GM19099 (cell line): ENCODE measurements around the gene BTNL8.

Experiments
- POLR2A ChIP-seq: IDR thresholded peaks from 3 replicates; pipeline ENCODE4 v1.6.1; 2011; ENCODE audit warnings: low read depth; ENCODE audit not compliant: insufficient read length; ENCODE audit errors: extremely low read depth

Gene BTNL8

DNA sequence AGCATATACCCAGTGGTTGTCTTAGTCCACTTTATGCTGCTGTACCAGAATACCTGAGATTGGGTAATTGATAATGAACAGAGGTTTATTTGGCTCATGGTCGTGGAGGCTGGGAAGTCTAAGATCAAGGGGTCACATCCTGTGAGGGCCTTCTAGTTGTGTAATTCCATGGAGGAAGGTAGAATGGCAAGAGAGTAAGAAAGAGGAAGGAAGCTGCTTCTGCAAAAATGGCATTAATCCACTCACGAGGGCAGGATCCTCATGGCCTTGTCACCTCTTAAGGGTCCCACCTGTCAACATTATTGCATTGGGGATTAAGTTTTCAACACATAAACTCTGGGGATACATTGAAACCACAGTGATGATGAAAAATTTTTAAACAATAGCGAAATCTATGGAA lies 17.0 kb downstream of the BTNL8 start:
- no peak for TF ChIP-seq POLR2A

DNA sequence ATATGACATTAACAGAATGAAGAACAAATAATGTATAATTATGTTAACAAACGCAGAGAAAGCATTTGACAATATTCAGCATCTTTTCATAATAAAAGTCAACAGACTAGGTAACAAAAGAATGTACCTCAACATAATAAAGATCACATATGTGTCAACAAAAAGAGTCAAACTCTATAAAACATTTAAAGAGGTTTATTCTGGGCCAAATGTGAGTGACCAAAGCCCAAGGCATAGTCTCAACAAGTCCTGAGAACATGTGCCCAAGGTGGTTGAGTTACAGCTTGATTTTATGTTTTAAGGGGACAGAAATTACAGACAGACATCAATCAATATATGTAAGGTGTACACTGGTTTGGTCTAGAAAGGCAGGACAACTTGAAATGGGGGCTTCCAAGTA lies 19.4 kb downstream of the BTNL8 start:
- no peak for TF ChIP-seq POLR2A

DNA sequence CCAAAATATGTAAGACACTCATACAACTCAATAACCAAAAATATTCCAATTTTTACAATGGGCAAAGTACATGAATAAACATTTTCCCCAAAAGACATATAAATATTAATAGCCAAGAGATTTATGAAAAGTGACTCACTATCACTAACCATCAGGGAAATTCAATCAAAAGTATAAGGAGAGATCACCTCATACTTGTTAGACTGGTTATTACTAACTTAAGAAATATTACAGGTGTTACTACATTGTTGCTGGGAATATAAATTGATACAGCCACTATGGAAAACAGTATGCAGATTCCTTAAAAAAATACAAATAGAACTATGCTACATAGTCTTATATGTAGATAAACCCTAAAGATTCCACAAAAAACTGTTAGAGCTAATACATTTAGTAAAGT lies 21.8 kb downstream of the BTNL8 start:
- TF ChIP-seq POLR2A, result no peak

DNA sequence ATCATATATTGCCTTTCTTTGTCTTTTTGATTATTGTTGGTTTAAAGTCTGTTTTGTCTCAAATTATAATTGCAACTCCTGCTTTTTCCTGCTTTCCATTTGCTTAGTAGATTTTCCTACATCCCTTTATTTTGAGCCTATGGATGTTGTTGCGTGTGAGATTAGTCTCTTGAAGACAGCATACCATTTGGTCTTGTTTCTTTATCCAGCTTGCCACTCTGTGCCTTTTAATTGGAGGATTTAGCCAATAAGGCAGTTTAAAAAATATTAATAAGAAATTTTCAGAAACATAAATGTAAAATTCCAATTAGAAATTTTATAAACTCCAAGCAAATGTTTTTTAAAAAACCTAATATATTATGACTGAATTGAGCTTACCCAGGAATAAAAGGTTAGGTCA lies 24.0 kb downstream of the BTNL8 start:
- TF ChIP-seq POLR2A, result no peak

DNA sequence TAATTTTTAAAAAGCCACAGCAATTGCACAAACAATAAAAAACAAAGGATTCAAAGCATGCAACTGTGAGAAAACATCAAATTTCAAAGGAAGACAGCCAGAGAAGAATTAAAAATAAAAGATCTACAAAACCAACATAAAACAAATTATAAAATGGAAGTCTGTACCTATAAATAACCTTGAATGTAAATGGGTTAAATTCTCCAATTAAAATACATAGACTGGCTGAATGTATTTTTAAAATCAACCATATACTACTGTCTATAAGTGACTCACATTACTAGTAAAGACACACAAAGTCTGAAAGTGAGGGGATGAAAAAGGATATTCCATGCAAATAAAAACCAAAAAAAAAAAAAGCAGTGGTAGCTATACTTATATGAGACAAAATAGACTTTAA lies 33.7 kb downstream of the BTNL8 start:
- TF ChIP-seq POLR2A, result no peak

DNA sequence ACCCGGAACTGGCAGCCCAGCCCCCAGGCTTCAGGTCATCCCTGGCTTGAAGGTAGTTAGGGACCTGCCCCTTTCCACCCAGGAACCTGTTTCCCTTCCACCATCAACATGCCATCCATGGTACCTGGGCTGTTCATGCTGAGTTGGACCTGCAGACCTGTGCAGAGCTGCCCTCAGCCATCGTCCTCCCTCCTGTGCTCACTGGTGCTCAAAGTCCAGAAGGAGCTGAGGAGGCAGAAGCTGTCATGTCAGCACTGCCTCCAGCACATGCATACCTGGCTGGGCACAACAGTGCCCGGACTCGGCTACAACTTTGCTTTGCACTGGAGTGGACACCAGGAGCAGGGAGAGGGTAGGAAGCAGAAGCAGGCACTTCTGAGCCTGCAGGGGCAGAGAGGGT lies 36.2 kb downstream of the BTNL8 start:
- TF ChIP-seq POLR2A, result no peak

DNA sequence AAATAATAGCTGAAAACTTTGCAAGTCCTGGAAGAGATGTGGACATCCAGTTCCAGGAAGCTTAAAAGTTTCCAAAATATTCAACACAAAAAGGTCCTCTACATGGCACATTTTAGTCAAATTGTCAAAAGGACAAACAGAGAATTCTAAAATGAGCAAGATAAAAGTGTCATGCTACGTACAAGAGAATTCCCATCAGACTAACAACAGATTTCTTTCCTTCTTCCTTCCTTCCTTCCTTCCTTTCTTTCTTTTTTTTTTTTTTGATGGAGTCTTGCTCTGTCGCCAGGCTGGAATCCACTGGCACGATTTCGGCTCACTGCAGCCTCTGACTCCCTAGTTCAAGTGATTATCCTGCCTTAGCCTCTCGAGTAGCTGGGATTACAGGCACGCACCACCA lies 39.3 kb downstream of the BTNL8 start:
- TF ChIP-seq POLR2A, result no peak

DNA sequence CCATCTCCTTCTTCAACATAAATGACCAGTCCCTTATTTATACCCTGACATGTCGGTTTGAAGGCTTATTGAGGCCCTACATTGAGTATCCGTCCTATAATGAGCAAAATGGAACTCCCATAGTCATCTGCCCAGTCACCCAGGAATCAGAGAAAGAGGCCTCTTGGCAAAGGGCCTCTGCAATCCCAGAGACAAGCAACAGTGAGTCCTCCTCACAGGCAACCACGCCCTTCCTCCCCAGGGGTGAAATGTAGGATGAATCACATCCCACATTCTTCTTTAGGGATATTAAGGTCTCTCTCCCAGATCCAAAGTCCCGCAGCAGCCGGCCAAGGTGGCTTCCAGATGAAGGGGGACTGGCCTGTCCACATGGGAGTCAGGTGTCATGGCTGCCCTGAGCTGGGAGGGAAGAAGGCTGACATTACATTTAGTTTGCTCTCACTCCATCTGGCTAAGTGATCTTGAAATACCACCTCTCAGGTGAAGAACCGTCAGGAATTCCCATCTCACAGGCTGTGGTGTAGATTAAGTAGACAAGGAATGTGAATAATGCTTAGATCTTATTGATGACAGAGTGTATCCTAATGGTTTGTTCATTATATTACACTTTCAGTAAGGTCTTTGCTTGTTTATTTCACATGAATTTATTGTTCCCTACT lies 51.5 kb downstream of the BTNL8 start:
- no peak for TF ChIP-seq POLR2A

DNA sequence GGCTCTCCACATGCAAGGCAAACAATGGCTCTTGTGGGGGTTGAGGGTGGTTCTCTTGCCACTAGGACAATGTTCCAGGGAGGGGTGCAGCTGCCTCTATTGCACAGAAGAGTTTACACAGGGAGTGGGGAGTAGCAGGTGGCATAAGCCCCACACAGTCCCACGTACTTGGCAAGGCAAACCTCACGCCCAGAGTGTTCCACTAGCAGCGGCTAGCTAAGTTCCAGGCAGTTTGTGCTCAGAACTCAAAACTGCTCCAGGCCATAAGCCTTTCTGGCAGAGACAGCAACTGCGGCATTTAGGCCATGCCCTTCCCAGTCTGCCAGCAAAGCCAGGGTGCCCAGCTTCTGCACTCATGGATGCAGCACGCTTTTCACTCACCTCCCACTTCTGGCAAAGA lies 60.7 kb downstream of the BTNL8 start:
- no peak for TF ChIP-seq POLR2A

DNA sequence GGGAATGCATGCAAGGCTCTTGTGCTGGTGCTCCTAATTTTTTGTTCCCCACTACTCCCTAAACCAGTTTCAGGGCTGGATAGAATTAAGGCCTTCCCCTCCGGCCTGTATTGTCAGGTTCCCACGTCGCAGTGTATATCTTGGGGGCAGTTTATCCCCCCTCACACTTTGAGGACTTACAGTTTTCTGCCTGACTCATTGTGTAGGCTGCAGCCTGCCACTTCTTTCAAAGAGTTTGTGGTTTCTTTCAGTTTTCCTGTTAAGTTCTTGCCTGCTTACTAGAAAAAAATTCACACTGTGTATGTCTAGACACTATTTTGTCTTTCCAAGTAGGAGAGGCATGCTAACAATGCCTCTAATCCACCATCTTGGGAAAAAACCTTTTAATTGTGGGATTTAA lies 61.2 kb downstream of the BTNL8 start:
- no peak for TF ChIP-seq POLR2A

DNA sequence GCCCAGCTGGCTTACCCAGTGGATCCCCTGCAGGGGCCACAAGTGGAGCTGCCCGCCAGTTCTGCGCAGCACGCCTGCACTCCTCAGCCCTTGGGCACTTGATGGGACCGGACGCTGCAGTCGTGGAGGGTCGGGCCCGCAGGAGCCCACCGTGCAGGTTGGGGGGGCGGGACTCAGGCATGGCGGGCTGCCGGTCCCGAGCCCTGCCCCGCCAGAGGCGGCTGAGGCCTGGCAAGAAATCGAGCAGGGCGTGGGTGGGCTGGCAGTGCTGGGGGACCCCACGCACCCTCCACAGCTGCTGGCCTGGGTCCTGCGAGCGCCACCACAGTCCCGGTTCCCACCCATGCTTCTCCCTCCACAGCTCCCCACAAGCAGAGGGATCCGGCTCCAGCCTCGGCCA lies 70.4 kb downstream of the BTNL8 start:
- TF ChIP-seq POLR2A, result no peak

DNA sequence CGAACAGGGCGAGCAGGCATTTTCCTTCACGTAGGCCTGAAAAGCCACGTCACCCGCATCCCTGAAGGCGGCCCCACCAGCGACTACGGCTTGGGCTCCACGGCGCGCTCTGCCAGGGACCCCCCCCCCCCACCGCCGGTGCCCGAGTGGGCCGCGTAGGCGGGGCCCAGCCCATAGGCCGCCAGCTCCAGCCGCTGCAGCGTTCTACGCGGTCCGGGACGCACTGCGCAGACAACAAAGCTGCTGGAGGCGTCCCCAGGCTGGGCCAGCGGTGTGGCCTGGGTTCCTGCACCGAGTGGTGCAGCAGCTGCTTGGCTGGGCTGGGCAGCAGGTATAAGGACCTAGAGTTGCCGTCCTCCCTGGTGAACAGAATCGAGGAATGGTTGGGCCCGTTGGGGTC lies 71.4 kb downstream of the BTNL8 start:
- TF ChIP-seq POLR2A, result no peak

DNA sequence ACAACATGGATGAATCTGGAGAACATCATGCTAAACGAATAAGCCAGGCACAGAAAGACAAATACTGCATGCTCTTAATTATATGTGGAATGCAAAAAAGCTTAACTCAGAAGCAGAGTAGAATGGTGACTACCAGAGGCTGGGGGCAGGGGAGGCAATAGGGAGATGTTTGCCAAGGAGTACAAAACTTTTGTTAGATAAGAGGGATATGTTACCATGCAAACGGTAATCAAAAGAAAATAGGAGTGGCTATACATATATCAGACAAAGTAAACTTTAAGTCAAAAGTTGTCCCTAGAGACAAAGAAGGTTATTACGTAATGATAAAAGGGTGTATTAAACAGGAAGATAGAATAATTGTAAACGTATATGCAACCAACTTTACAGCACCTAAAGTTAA lies 71.9 kb downstream of the BTNL8 start:
- no peak for TF ChIP-seq POLR2A

DNA sequence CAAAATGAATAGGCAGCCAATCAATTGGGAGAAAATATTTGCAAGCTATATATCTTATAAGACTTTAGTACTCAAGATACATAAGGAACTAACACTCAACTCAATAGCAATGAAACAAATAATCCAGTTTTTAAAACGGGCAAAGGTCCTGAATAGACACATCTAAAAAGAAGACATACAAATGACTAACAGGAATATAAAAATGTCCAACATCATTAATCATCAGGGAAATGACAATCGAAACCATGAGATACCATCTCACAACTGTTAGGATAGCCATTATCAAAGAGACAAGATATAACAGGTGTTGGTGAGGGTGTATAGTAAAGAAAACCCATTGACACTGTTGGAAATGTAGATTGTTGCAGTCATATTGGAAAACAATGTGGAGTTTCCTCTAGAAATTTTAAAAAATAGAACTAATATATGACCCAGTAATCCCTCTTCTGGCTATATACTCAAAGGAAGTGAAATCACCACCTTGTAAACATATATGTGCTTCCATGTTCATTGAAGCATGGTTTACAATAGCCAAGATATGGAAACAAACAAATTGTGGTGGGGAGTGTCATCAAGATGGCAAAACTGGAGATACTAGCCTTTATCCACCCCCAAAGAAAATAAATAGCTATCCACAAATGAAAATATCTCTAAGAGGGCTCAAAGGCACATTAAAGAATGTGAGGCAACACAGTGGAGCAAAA lies 75.8 kb downstream of the BTNL8 start:
- TF ChIP-seq POLR2A, result no peak

DNA sequence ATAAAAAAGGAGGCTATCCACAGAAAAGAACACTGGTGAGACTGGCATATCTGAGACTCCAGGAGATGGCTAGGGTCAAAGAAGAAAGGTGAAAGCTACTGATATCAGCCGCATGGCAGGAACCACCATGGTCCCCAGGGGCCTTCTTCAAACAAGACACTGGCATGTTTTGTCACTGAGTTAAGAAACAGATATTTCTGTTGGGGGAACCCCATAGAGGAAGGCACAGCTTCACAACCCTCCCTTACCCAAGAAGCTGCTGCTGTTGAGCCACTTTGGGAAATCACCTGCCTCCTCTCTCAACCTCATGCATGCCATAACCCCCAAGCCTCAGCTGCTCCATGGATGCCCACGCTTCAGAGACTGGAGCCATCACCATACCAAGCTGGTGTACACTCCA lies 76.4 kb downstream of the BTNL8 start:
- no peak for TF ChIP-seq POLR2A

DNA sequence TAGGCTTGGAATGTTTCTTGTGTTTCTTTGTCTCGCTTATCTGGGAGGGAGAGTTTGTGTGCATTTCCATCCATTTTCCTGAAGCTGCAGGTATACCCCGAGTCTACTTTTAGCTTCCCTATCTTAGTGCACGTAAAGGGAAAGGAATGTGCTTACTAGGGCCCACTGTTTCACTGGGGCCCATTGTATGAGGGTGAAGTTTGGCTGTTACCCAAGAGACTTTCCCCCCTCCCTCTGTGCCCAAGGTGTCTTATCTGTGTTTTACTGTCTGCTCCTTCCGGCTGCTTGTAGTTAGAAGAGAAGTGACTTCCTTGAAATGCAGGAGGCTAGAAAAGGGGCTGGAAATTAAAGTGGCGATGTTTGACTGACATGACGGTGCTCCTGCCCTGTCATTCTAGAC lies 77.6 kb downstream of the BTNL8 start:
- TF ChIP-seq POLR2A, result no peak

DNA sequence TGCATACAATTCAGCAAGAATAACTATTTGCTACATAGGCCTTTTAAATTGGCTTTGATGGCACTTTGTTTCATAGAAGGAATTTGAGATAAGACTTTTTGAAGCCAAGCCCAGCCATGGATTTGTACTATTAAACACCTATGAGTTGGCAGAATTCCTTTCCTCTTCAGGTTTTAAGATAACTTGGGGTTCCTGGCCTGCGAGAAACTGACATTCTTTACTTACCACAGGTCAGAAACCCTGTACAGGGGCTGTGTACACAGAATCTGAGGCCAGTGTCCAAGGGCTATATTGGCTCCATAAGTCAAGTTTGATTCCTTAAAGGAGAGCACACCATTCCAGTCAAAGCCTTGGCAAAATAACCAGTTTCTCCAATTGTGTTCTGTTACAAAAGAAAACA lies 78.9 kb downstream of the BTNL8 start:
- TF ChIP-seq POLR2A, result no peak

DNA sequence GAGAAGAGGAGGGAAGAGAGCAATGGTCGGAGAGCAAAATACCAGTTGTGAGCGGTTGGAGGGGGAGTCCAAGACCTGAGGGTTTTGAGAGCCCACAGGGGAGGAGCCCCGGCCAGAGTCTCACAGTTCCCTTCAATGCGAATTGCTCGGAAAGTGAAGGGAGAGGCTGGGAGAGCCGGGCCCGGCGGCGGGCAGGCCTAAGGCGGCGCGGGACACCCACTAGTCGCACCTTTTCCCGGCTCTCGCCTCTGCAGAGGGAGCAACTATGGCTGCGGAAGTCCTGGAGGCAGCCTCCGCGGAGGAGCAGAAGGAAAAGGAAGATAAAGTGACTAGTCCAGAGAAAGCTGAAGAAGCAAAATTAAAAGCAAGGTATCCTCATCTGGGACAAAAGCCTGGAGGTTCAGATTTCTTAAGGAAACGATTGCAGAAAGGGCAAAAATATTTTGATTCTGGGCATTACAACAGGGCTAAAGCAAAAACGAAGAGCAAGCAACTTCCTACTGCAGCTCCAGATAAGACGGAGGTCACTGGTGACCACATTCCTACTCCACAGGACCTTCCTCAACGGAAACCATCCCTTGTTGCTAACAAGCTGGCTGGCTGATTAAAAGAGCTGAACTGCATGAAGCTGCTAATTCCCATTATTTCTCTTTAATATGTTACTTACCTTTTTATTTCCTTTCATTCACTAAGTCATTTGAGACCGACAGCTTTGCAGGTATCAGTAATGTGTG lies 83.2 kb downstream of the BTNL8 start:
- no peak for TF ChIP-seq POLR2A
